GM23338 (cell line): ENCODE measurements around the gene OR1E2. TPM values are rescaled to one million over a fixed set of nuclear protein-coding genes. Genes with fewer than 3 reads are reported as not detected.
"Not testable (repeated sequence)": the region's sequence is repeated elsewhere in the genome, so short reads cannot be mapped to it uniquely, and the experiment has no call there.

ENCODE experiments used
- ATAC-seq: fragments of 200-7000 bp; cut with Tn5 transposase; 3 replicates; pipeline ENCODE4 v1.9.1; 2020
- DNase-seq: peaks from one replicate; pipeline ENCODE4 v3.0.0-alpha.2; 2015; ENCODE audit warnings: low spot score
- H2AFZ ChIP-seq: fragments of 200-600 bp; sonication (generic); 2 replicates; pipeline ENCODE4 v1.8.0; 2016; ENCODE audit warnings: antibody characterized with exemption, mild to moderate bottlenecking, moderate library complexity
- H3F3A ChIP-seq: fragments of 200-600 bp; sonication (generic); replicated peaks from 2 replicates; pipeline ENCODE4 v1.8.0; 2017; ENCODE audit warnings: antibody characterized with exemption, mixed run types, low read depth
- H3K27ac ChIP-seq: fragments of 200-600 bp; sonication (generic); 2 replicates; pipeline ENCODE4 v1.6.1; 2016; ENCODE audit warnings: low read depth
- H3K27me3 ChIP-seq: fragments of 200-600 bp; sonication (generic); 2 replicates; pipeline ENCODE4 v1.8.0; 2016; ENCODE audit warnings: mild to moderate bottlenecking, mixed run types, moderate library complexity; ENCODE audit not compliant: insufficient read depth
- H3K36me3 ChIP-seq: fragments of 200-600 bp; sonication (generic); 2 replicates; pipeline ENCODE4 v1.8.0; 2016; ENCODE audit warnings: mild to moderate bottlenecking; ENCODE audit not compliant: insufficient read depth
- H3K4me1 ChIP-seq: fragments of 200-600 bp; sonication (generic); 2 replicates; pipeline ENCODE4 v1.8.0; 2016; ENCODE audit warnings: mild to moderate bottlenecking, moderate library complexity; ENCODE audit not compliant: insufficient read depth
- H3K4me2 ChIP-seq: fragments of 200-600 bp; sonication (generic); 2 replicates; pipeline ENCODE4 v1.7.1; 2017; ENCODE audit warnings: mixed run types
- H3K4me3 ChIP-seq: fragments of 200-600 bp; sonication (generic); 2 replicates; pipeline ENCODE4 v1.6.1; 2016; ENCODE audit warnings: mixed run types
- H3K79me2 ChIP-seq: fragments of 200-600 bp; sonication (generic); replicated peaks from 2 replicates; pipeline ENCODE4 v1.8.0; 2017; ENCODE audit warnings: mild to moderate bottlenecking; ENCODE audit not compliant: insufficient read depth
- H3K9me2 ChIP-seq: fragments of 200-600 bp; sonication (generic); 2 replicates; pipeline ENCODE4 v1.8.0; 2017; ENCODE audit not compliant: insufficient read depth
- H4K20me1 ChIP-seq: fragments of 200-600 bp; sonication (generic); replicated peaks from 2 replicates; pipeline ENCODE4 v1.8.0; 2017; ENCODE audit warnings: mild to moderate bottlenecking; ENCODE audit not compliant: insufficient read depth
- H3K27ac Mint-ChIP-seq: 2 replicates; pipeline ENCODE4 v1.8.0; 2020; ENCODE audit warnings: inconsistent platforms, mild to moderate bottlenecking, moderate library complexity, mixed read lengths
- H3K27me3 Mint-ChIP-seq: 3 replicates; pipeline ENCODE4 v1.8.0; 2022; ENCODE audit warnings: low read depth, mild to moderate bottlenecking, moderate library complexity, mixed read lengths, inconsistent platforms; ENCODE audit not compliant: insufficient read depth, poor library complexity
- H3K36me3 Mint-ChIP-seq: 3 replicates; pipeline ENCODE4 v1.8.0; 2021; ENCODE audit warnings: low read depth, mild to moderate bottlenecking, inconsistent platforms, moderate library complexity, mixed read lengths
- H3K4me1 Mint-ChIP-seq: 3 replicates; pipeline ENCODE4 v1.8.0; 2020; ENCODE audit warnings: mild to moderate bottlenecking, inconsistent platforms, mixed read lengths
- H3K4me3 Mint-ChIP-seq: 3 replicates; pipeline ENCODE4 v1.8.0; 2021; ENCODE audit warnings: moderate library complexity, mild to moderate bottlenecking, inconsistent platforms, mixed read lengths
- H3K9me3 Mint-ChIP-seq: 3 replicates; pipeline ENCODE4 v1.8.0; 2020; ENCODE audit warnings: moderate library complexity, mild to moderate bottlenecking, inconsistent platforms, mixed read lengths
- CREB1 ChIP-seq: fragments of 250-450 bp; sonication (Bioruptor Pico); IDR thresholded peaks from 2 replicates; pipeline ENCODE4 v1.5.0; 2020; ENCODE audit warnings: low read depth, mild to moderate bottlenecking, moderate library complexity
- CTCF ChIP-seq, 2 experiments: fragments of 200-600 bp in 1 of 2; sonication (generic) in 1 of 2; conservative IDR thresholded peaks; 2 replicates each; pipeline versions ENCODE4 v1.5.1 to v1.6.1; 2016 to 2017; ENCODE audit warnings: antibody characterized with exemption in 2 of 2, low read depth in 2 of 2, mild to moderate bottlenecking in 2 of 2, moderate library complexity in 1 of 2
- ETS1 ChIP-seq: IDR thresholded peaks from 2 replicates; pipeline ENCODE4 v1.6.1; 2016; ENCODE audit warnings: antibody characterized with exemption
- EZH2 ChIP-seq: fragments of 200-600 bp; sonication (generic); IDR thresholded peaks from one replicate; pipeline ENCODE4 v1.8.0; 2017; ENCODE audit warnings: antibody characterized with exemption, mild to moderate bottlenecking, low read depth; ENCODE audit not compliant: unreplicated experiment
- EZH2phosphoT487 ChIP-seq: fragments of 200-600 bp; sonication (generic); IDR thresholded peaks from one replicate; pipeline ENCODE4 v1.8.1; 2018; ENCODE audit warnings: antibody characterized with exemption; ENCODE audit not compliant: unreplicated experiment
- JUNB ChIP-seq: IDR thresholded peaks from one replicate; pipeline ENCODE4 v1.6.1; 2016; ENCODE audit warnings: antibody characterized with exemption; ENCODE audit not compliant: unreplicated experiment
- NANOG ChIP-seq: IDR thresholded peaks from 2 replicates; pipeline ENCODE4 v1.6.1; 2016; ENCODE audit warnings: antibody characterized with exemption, borderline replicate concordance
- POLR2AphosphoS5 ChIP-seq: IDR thresholded peaks from 2 replicates; pipeline ENCODE4 v1.6.1; 2016; ENCODE audit warnings: antibody characterized with exemption, low read depth
- REST ChIP-seq: IDR thresholded peaks from one replicate; pipeline ENCODE4 v1.6.1; 2018; ENCODE audit warnings: antibody characterized with exemption; ENCODE audit not compliant: unreplicated experiment
- STAT1 ChIP-seq: IDR thresholded peaks from one replicate; pipeline ENCODE4 v1.6.1; 2016; ENCODE audit warnings: antibody characterized with exemption; ENCODE audit not compliant: unreplicated experiment
- ZNF114 ChIP-seq: fragments of 250-450 bp; sonication (Bioruptor Pico); IDR thresholded peaks from 2 replicates; pipeline ENCODE4 v1.5.0; 2020; ENCODE audit warnings: mild to moderate bottlenecking, moderate library complexity
- ZNF331 ChIP-seq: fragments of 250-450 bp; sonication (Bioruptor Pico); IDR thresholded peaks from 2 replicates; pipeline ENCODE4 v1.5.0; 2020; ENCODE audit warnings: low read depth, mild to moderate bottlenecking, moderate library complexity
- polyA plus RNA-seq: library from polyadenylated mRNA; unstranded; fragments of >200 nt; fragmentation: Nextera tagmentation; extraction: Ambion mirVana; gene quantifications from 2 replicates; pipeline ENCODE4 v1.2.1, GENCODE V29; 2016
- total RNA-seq: library from RNA; depleted of rRNA; stranded (reverse); fragments of >200 nt; shearing (Covaris generic); gene quantifications from 2 replicates; pipeline ENCODE4 v1.2.3, GENCODE V29; 2014

OR1E2 gene
- total and polyA plus RNA-seq, 2 experiments from 2014 or later: not detected

GRCh38 chr17:3397801-3398200 is 35.8 kb downstream of the OR1E2 start:
- not testable (repeated sequence) for H3K9me2 ChIP-seq, H3F3A ChIP-seq, H4K20me1 ChIP-seq, H3K79me2 ChIP-seq, H3K36me3 Mint-ChIP-seq, H3K27me3 Mint-ChIP-seq, H3K4me3 ChIP-seq, H3K27ac Mint-ChIP-seq, H3K36me3 ChIP-seq, H3K4me2 ChIP-seq, H3K4me1 ChIP-seq, H3K4me1 Mint-ChIP-seq, H3K4me3 Mint-ChIP-seq, H3K27ac ChIP-seq, H2AFZ ChIP-seq, H3K27me3 ChIP-seq
- TF ChIP-seq CTCF (conservative IDR thresholded peaks at IDR 0.05; ENCODE audit: low read depth in 2 of 2): peak in 1 of 2 experiments; percentile 17; a peak in 1 of 4 replicates
- TF ChIP-seq REST: peak; percentile 75
- peaks cover 50% of the 10 kb centered on the region for H3K9me3 Mint-ChIP-seq
- ATAC-seq: peak; percentile 67; the same call in 2 of the 3 replicates
- DNase-seq: peak; percentile 40

- Histone ChIP-seq H3K4me2 (no peak overlapping the region), H3K27ac (no peak overlapping the region), H3K27me3 (peaks cover 29% of the 10 kb centered on the region), H3F3A (no peaks in the 10 kb centered on the region), H3K36me3 (no peaks in the 10 kb centered on the region), H3K4me1 (no peaks in the 10 kb centered on the region), H4K20me1 (no peaks in the 10 kb centered on the region), H3K9me2 (peaks cover 10% of the 10 kb centered on the region; the same call in 1 of the 2 replicates), H2AFZ (no peak overlapping the region), H3K79me2 (no peaks in the 10 kb centered on the region), H3K4me3 (no peak overlapping the region)
- Mint-ChIP-seq H3K36me3 (peaks cover 2% of the 10 kb centered on the region; the same call in 1 of the 3 replicates), H3K4me1 (no peaks in the 10 kb centered on the region), H3K4me3 (no peak overlapping the region), H3K9me3 (peaks cover 30% of the 10 kb centered on the region), H3K27me3 (peaks cover 16% of the 10 kb centered on the region), H3K27ac (no peak overlapping the region)
- DNase-seq (no peak), ATAC-seq (no peak)
- TF ChIP-seq ZNF331 (CRISPR knock-in tag) (no peak), NANOG (no peak), EZH2phosphoT487 (no peak), POLR2AphosphoS5 (no peak), REST (no peak), STAT1 (no peak), CREB1 (CRISPR knock-in tag) (no peak), ZNF114 (CRISPR knock-in tag) (no peak), ETS1 (no peak), CTCF (conservative IDR thresholded peaks at IDR 0.05; ENCODE audit: low read depth in 2 of 2) (no peak), JUNB (no peak), EZH2 (no peak)
Measured at GRCh38 chr17:3389791-3390190, 43.9 kb downstream of the OR1E2 start.
